ENCODE data around the gene WNK2. TPM values are rescaled to one million over a fixed set of nuclear protein-coding genes. Genes with fewer than 3 reads are reported as not detected.

The WNK2 gene
- total and polyA plus RNA-seq, 9 donors, result 7.4 to 20.7 (median 14.9) TPM

DNA sequence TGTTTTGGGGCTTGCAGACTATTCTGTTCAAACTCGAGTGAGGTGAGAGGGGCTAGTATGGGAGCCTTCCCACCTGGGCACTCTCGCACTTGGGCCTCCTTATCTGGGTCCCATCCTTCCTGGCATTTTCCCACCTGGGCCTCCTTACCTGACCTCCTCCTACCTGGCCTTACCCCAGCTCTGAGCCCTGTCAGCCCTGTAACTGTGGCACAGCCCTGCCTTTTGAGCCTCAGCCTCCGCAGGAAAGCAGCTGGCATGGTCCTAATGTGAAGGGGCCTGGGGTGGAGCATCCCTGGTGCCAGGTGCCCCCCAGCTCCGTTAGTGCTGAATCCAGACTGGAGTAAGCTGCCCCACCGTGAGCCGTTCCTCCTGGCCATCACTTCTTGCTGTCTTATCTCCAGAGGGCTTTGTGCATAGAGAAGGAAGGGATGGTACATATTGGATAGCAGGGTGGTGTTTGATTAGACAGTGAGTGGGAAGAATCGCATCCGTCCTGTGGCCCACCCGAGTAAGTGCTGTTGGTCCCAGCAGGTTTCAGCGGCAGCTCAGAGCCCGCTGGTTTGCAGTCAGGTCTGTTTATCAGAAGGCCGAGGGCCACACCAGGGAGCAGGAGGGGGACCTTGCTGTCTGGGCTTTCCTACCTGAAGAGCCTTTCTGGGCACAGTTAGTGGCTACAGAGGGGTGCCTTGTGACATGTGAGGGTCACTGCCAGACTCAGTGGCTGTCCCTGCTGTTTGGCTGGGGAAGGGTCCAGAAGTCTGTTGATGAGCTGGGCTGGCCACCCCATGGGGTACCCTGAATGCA is 76.5 kb downstream of the WNK2 start:
- no peak for DNase-seq
- peaks cover 10% of the 10 kb centered on the region for H3K4me1 ChIP-seq (ENCODE audit: control insufficient read depth, insufficient read depth, low read length)

DNA sequence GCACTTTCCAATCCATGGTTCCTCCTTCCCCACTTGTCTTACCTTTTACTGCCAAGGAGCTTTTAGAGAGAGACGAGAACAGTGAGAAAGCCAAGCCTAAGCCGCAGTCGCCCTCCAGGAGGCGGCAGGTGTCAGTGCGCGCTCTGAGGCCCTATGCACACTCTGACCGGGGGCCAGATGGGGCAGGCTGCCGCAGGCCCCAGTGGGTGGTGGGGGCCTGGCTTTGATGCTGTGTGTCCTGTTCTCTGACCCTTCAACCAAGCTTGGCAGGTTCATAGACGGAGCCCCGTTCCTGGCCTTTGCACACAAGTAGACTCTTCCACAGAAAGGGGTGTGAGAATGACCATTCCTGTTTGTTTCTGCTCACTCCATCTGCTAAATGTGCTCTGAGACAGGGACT is 77.3 kb downstream of the WNK2 start:
- peaks cover 6% of the 10 kb centered on the region for H3K36me3 ChIP-seq (ENCODE audit: control insufficient read depth, insufficient read depth, low read length)
- H3K9me3 ChIP-seq (replicated peaks; ENCODE audit: control insufficient read depth, low read depth, low read length), result no peaks in the 10 kb centered on the region
- H3K4me3 ChIP-seq (ENCODE audit: low read length), result no peak overlapping the region
- no peaks in the 10 kb centered on the region for H3K27me3 ChIP-seq (ENCODE audit: control insufficient read depth, insufficient read depth, low read length)
- peaks cover 10% of the 10 kb centered on the region for H3K4me1 ChIP-seq (ENCODE audit: control insufficient read depth, insufficient read depth, low read length)
- H3K27ac ChIP-seq (ENCODE audit: low read length), result no peak overlapping the region
- 57% methylated on average over 8 of the region's 10 CpGs for WGBS (ENCODE audit: insufficient coverage)
- no peak for DNase-seq

More for the DNA sequence above, 76.5 kb downstream of the WNK2 start:
- peaks cover 6% of the 10 kb centered on the region for H3K36me3 ChIP-seq (ENCODE audit: control insufficient read depth, insufficient read depth, low read length)
- no peak overlapping the region for H3K27ac ChIP-seq (ENCODE audit: low read length)
- H3K27me3 ChIP-seq (ENCODE audit: control insufficient read depth, insufficient read depth, low read length), result no peaks in the 10 kb centered on the region
- no peaks in the 10 kb centered on the region for H3K9me3 ChIP-seq (replicated peaks; ENCODE audit: control insufficient read depth, low read depth, low read length)
- no peak overlapping the region for H3K4me3 ChIP-seq (ENCODE audit: low read length)
- 81% methylated on average over 7 of the region's 12 CpGs for WGBS (ENCODE audit: insufficient coverage)

DNA sequence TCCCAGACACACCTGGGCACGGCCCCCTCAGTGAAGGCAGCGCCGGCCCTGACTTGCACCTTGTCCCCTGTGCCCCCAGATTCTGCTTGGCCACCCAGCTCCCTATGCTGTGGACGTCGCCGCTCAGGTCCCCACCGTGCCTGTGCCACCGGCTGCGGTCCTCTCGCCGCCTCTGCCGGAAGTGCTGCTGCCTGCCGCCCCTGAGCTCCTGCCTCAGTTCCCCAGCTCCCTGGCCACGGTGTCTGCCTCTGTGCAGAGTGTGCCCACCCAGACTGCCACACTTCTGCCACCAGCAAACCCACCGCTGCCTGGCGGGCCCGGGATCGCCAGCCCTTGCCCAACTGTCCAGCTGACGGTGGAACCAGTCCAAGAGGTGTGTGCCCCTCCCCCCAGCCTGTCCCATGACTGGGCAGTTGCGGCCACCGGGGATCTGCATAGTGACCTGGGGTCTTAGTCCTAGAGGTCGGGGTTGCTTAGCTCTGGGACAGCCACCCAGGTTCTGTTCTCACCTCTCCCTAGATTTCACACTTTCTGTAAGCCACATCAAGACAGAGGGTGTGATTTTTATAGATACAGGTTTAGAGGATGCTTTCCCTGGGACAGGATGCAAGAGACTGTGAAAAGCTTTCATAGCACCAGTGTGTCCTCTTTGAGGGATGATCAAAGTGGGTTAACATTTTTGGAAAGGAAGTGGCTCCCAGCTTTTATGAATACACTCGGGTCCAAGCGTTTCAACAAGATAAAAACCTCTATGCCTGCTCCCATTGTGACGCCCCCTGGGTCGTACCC is 78.0 kb downstream of the WNK2 start:
- H3K9me3 ChIP-seq (replicated peaks; ENCODE audit: control insufficient read depth, low read depth, low read length), result no peaks in the 10 kb centered on the region
- DNase-seq, result no peak
- H3K27me3 ChIP-seq (ENCODE audit: control insufficient read depth, insufficient read depth, low read length), result no peaks in the 10 kb centered on the region
- H3K36me3 ChIP-seq (ENCODE audit: control insufficient read depth, insufficient read depth, low read length), result peaks cover 6% of the 10 kb centered on the region
- no peak overlapping the region for H3K27ac ChIP-seq (ENCODE audit: low read length)
- H3K4me1 ChIP-seq (ENCODE audit: control insufficient read depth, insufficient read depth, low read length), result peaks cover 10% of the 10 kb centered on the region
- WGBS (ENCODE audit: insufficient coverage), result 89% methylated on average over 16 of the region's 26 CpGs
- H3K4me3 ChIP-seq (ENCODE audit: low read length), result no peak overlapping the region

DNA sequence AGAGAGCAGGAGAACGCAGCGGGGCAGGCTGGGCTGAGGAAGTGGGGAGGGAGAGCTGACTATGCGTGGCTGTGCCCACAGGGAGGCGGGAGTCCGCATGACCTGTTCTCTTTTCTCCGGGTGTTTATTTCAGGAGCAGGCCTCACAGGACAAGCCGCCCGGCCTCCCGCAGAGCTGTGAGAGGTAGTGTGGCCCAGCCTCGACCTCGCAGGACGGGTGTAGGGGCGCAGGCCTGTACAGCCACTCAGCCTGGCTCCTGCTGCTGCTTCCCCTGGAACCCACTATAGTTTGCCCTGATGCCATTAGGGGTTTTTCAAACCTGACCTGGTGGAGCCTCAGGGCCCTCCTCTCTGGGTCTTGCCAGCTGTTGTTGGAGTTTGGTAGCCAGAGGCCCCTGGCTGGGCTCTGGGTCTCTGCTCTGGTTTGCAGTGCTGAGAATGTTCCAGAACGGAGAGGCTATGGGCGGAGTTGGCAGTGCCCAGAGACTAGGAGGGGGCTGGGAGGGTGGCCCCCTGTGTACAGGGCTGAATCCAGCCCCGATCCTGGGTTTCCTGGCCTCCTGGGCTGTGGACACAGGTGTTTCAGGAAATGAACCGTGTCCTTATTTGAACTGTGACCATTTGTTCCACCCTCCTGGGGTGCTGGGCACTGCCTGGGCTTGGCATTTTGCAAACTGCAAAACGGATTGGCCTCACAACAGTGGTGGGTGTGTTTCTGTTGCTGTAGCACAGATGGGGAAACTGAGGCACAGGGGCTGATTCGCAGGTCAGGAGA is 78.8 kb downstream of the WNK2 start:
- Histone ChIP-seq H3K4me3 (ENCODE audit: low read length) (no peak overlapping the region), H3K9me3 (replicated peaks; ENCODE audit: control insufficient read depth, low read depth, low read length) (no peaks in the 10 kb centered on the region), H3K36me3 (ENCODE audit: control insufficient read depth, insufficient read depth, low read length) (peaks cover 6% of the 10 kb centered on the region), H3K27me3 (ENCODE audit: control insufficient read depth, insufficient read depth, low read length) (no peaks in the 10 kb centered on the region), H3K4me1 (ENCODE audit: control insufficient read depth, insufficient read depth, low read length) (peaks cover 10% of the 10 kb centered on the region), H3K27ac (ENCODE audit: low read length) (no peak overlapping the region)
- no peak for DNase-seq
- WGBS (ENCODE audit: insufficient coverage), result 72% methylated on average over 18 of the region's 19 CpGs

DNA sequence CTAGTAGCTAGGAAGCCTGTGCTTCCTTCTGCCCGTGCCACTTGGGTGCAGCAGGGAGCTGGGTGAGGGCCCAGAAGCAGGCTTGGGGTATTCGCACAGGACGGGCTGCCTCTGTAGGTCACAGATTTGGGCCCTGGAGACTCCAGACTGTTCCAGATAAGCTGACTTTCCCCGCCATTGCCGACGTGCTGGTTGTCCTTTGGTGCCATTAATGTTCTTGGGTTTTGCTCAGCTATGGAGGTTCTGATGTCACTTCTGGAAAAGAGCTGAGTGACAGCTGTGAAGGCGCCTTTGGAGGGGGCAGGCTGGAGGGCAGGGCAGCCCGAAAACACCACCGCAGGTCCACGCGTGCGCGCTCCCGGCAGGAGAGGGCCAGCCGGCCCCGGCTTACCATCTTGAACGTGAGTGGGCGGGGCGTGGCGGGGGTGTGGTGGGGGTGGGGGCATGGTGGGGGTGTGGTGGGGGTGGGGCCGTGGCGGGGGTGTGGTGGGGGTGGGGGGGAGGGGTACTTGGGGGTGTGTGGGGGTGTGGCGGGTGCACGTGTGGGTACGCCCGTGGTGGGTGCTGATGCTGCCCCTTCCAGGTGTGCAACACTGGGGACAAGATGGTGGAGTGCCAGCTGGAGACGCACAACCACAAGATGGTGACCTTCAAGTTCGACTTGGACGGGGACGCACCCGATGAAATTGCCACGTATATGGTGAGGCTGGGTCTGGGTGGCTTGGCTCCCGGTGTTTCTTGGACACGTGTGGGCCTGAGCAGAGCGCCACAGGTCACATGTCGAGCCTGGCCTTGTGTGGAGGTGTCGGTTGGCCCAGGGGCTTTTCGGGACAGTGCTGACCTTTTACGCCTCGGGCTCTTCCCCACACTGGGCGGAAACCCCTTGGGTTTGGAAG is 79.6 kb downstream of the WNK2 start:
- Histone ChIP-seq H3K4me3 (ENCODE audit: low read length) (no peak overlapping the region), H3K27me3 (ENCODE audit: control insufficient read depth, insufficient read depth, low read length) (no peaks in the 10 kb centered on the region), H3K9me3 (replicated peaks; ENCODE audit: control insufficient read depth, low read depth, low read length) (no peaks in the 10 kb centered on the region), H3K36me3 (ENCODE audit: control insufficient read depth, insufficient read depth, low read length) (peaks cover 6% of the 10 kb centered on the region), H3K27ac (ENCODE audit: low read length) (no peak overlapping the region), H3K4me1 (ENCODE audit: control insufficient read depth, insufficient read depth, low read length) (peaks cover 8% of the 10 kb centered on the region)
- DNase-seq, result no peak
- 92% methylated on average over 19 of the region's 41 CpGs for WGBS (ENCODE audit: insufficient coverage)

DNA sequence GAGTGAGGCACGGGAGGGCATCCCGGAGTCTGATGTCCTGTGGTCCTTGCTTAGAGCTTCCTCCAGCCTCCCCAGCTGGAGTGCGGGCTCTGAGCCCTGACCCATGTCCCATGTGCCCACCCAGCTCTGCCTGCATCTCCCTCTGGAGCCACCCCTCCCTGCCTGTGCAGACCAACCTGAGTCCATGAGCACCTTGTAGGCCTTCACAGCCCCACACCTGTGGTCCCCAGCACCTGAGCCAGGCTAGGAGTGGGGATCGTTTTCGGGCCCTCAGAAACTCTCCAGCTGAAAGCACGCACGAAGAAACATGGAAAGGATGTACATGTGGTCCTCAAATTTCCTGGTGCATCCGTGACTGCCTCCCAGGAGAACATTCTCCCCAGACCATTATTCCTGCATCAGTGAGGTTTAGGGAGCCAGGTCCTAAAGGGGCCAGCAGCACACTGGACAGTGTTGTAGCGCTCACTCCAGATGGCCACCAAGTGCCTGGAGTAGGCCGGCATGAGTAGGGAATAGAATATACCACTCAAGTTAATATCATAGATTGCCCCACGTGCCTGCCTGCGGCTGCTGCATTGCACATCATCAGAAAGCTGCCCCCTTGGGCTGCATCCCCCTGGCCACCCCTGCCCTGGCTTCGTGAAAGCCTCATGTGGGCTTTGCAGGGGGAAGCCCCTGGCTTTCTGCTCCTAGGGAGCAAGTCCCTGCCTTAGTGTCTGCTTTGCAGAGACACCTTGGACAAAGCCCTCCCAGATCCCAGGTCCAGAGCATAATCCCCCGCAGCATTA is 80.6 kb downstream of the WNK2 start:
- no peak for DNase-seq
- Histone ChIP-seq H3K4me3 (ENCODE audit: low read length) (no peak overlapping the region), H3K27me3 (ENCODE audit: control insufficient read depth, insufficient read depth, low read length) (no peaks in the 10 kb centered on the region), H3K9me3 (replicated peaks; ENCODE audit: control insufficient read depth, low read depth, low read length) (no peaks in the 10 kb centered on the region), H3K4me1 (ENCODE audit: control insufficient read depth, insufficient read depth, low read length) (peaks cover 8% of the 10 kb centered on the region), H3K27ac (ENCODE audit: low read length) (no peak overlapping the region), H3K36me3 (ENCODE audit: control insufficient read depth, insufficient read depth, low read length) (peaks cover 8% of the 10 kb centered on the region)
- 81% methylated on average over 9 of the region's 14 CpGs for whole genome bisulfite sequencing (ENCODE audit: insufficient coverage)

DNA sequence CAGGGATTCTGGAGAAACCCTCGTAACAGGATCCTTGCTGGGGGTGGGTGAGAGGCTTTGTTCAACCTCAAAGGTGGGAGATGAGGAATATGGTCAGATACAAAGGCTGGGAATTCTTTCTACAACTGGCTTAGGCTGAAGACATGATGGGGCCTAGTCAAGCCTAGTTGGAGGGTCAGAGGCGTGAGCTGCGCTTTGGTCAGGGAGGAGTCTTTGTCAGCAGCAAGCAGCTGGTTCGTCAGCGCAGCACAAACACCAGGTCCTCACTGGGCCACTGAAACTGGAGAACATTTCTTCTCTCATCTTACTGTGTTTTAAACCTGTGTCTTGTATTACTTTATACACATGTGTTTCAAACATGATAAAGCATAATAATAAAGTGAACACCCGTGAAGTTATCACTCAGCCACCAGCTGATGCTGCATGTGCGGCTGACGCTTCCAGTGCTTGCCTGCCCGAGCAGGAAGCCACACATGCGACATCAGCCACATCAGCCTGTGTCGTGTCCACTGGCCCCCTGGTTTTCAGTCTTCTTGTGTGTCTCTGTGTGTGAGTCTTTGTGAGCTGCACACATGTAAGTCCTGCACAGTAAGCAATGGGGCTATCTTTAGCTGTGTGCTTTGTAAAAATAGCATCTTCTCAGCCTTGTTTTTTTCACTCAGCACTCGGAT is 81.5 kb downstream of the WNK2 start:
- H3K27ac ChIP-seq (ENCODE audit: low read length), result no peak overlapping the region
- peaks cover 8% of the 10 kb centered on the region for H3K4me1 ChIP-seq (ENCODE audit: control insufficient read depth, insufficient read depth, low read length)
- peaks cover 12% of the 10 kb centered on the region for H3K36me3 ChIP-seq (ENCODE audit: control insufficient read depth, insufficient read depth, low read length)
- H3K27me3 ChIP-seq (ENCODE audit: control insufficient read depth, insufficient read depth, low read length), result no peaks in the 10 kb centered on the region
- 78% methylated on average over 7 of the region's 12 CpGs for WGBS (ENCODE audit: insufficient coverage)
- no peak for DNase-seq
- no peak overlapping the region for H3K4me3 ChIP-seq (ENCODE audit: low read length)
- H3K9me3 ChIP-seq (replicated peaks; ENCODE audit: control insufficient read depth, low read depth, low read length), result peaks cover under 1% of the 10 kb centered on the region

DNA sequence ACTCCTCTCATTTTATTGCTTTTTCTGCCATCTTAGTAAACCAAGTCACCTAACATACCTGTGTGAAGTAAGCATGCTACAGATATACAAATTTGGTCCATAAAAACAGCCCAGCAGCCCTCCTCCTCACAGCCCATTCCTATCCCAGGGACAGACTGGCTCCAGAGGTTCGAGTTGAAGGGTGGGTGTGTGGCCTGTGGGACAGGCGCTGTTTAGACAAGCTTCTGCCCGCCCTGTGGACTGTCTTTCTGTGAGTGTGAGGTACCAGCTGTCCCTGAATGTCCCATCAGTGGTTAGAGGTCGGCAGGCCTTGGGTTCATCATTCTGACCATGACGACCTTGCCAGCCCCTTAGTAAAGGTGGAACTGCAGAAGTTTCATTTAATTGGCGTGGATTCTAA is 82.0 kb downstream of the WNK2 start:
- DNase-seq, result no peak
- H3K36me3 ChIP-seq (ENCODE audit: control insufficient read depth, insufficient read depth, low read length), result peaks cover 15% of the 10 kb centered on the region
- H3K4me1 ChIP-seq (ENCODE audit: control insufficient read depth, insufficient read depth, low read length), result peaks cover 8% of the 10 kb centered on the region
- WGBS (ENCODE audit: insufficient coverage), result 67% methylated on average over 1 of the region's 6 CpGs
- H3K9me3 ChIP-seq (replicated peaks; ENCODE audit: control insufficient read depth, low read depth, low read length), result peaks cover 3% of the 10 kb centered on the region
- no peaks in the 10 kb centered on the region for H3K27me3 ChIP-seq (ENCODE audit: control insufficient read depth, insufficient read depth, low read length)
- no peak overlapping the region for H3K27ac ChIP-seq (ENCODE audit: low read length)
- H3K4me3 ChIP-seq (ENCODE audit: low read length), result no peak overlapping the region
